Ishikawa (cell line): ENCODE data around the gene ICAM2.

Experiments used
- CEBPB ChIP-seq: IDR thresholded peaks from 2 replicates; pipeline ENCODE4 v1.6.1; 2012
- CREB1 ChIP-seq: IDR thresholded peaks from 2 replicates; pipeline ENCODE4 v1.6.1; 2012; ENCODE audit warnings: low read depth
- EGR1 ChIP-seq: IDR thresholded peaks from 2 replicates; pipeline ENCODE4 v1.6.1; 2012
- EP300 ChIP-seq: IDR thresholded peaks from 2 replicates; pipeline ENCODE4 v1.6.1; 2012; ENCODE audit warnings: borderline replicate concordance
- FOXM1 ChIP-seq: IDR thresholded peaks from 2 replicates; pipeline ENCODE4 v1.6.1; 2012; ENCODE audit warnings: low read depth, borderline replicate concordance
- MAX ChIP-seq: IDR thresholded peaks from 2 replicates; pipeline ENCODE4 v1.6.1; 2012
- NFIC ChIP-seq: IDR thresholded peaks from 2 replicates; pipeline ENCODE4 v1.6.1; 2012
- RAD21 ChIP-seq: IDR thresholded peaks from 2 replicates; pipeline ENCODE4 v1.6.1; 2012; ENCODE audit warnings: low read depth
- REST ChIP-seq: IDR thresholded peaks from 2 replicates; pipeline ENCODE4 v1.6.1; 2012; ENCODE audit warnings: low read depth, mild to moderate bottlenecking
- TAF1 ChIP-seq: IDR thresholded peaks from 2 replicates; pipeline ENCODE4 v1.6.1; 2012; ENCODE audit warnings: low read depth, mild to moderate bottlenecking
- TCF12 ChIP-seq: IDR thresholded peaks from 2 replicates; pipeline ENCODE4 v1.6.1; 2012; ENCODE audit warnings: low read depth
- TEAD4 ChIP-seq: IDR thresholded peaks from 2 replicates; pipeline ENCODE4 v1.6.1; 2012
- USF1 ChIP-seq: IDR thresholded peaks from 2 replicates; pipeline ENCODE4 v1.6.1; 2012
- YY1 ChIP-seq: IDR thresholded peaks from 2 replicates; pipeline ENCODE4 v1.6.1; 2012; ENCODE audit warnings: low read depth
- ZBTB7A ChIP-seq: IDR thresholded peaks from 2 replicates; pipeline ENCODE4 v1.6.1; 2012; ENCODE audit warnings: low read depth

The ICAM2 gene

GRCh38 chr17:63989622-63990345 is 30.6 kb downstream of the ICAM2 start:
- TF ChIP-seq TCF12 (no peak), YY1 (no peak), NFIC (no peak), TEAD4 (no peak), CREB1 (no peak), TAF1 (no peak)

DNA sequence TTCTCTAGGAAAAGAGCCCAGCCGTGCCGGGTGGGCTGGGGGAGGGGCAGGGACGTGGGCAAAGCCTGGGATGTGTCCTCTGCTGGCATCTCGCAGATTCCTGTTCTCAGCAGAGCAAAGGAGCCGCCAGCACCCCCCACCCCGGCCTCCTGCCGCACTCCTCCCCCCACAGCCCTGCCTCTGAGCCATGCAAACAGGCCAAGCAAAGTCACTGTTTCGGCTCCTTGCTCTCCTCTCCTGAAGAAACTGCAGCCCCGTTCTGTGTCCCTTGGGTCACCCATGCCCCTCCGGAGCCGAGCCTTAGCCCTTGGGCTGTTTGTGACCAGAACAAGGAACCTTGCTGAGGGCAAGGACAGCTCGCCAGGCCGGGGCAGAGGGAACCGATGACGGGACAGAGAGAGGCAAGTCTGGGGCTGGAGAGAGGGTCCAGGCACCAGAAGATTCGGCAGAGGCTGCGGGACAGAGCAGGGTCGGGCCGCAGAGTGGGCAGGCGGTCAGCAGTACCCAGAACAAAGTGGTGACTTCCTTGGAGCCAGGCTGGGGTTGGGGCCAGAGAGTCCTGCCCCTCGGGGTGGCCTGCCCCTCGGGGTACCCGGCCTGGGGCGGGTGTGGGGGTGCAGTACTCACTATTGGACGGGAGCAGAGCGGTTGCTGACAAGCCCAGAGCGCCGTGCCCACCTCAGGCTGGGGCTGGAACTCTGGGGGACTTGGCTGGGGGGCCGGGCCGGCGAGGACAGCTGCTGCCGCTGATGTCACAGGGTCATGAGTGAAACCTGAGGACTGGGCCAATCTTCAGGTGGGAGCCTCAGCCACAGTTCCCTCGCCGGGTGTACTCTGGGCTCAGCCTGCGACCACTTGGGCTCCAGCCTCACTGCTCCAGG is 31.5 kb downstream of the ICAM2 start:
- TF ChIP-seq TCF12 (no peak), YY1 (no peak), ZBTB7A (no peak), REST (no peak), TAF1 (no peak), EGR1 (no peak), RAD21 (no peak), FOXM1 (no peak), NFIC (no peak), CREB1 (no peak), EP300 (no peak), MAX (no peak), CEBPB (no peak), USF1 (no peak), TEAD4 (no peak)

DNA sequence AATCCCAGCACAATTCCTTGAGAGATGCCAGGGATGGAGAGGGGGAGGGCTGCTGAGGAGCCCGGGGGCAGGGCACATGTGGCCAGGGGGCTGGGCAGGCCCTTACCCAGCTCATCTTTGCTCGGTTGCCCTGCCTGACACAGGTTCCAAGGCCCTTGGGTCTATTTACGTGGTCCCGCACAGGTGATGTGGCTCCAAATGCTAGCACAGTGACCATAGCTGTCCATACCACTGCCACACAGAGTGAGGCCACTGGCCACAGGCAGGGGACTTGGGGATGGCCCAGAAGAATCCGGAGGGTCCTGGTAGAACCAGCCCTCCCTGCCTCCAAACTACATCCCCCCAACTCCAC is 32.3 kb downstream of the ICAM2 start:
- TF ChIP-seq EP300: no peak
- no peak for TF ChIP-seq ZBTB7A
- no peak for TF ChIP-seq CEBPB
- no peak for TF ChIP-seq CREB1
- no peak for TF ChIP-seq EGR1
- no peak for TF ChIP-seq YY1
- TF ChIP-seq TAF1: no peak
- TF ChIP-seq TEAD4: no peak
- TF ChIP-seq FOXM1: no peak
- no peak for TF ChIP-seq TCF12
- TF ChIP-seq REST: no peak
- no peak for TF ChIP-seq NFIC
- no peak for TF ChIP-seq RAD21
- no peak for TF ChIP-seq USF1
- no peak for TF ChIP-seq MAX

GRCh38 chr17:63987221-63988126 is 33.0 kb downstream of the ICAM2 start:
- TF ChIP-seq REST (no peak), USF1 (no peak)
